DND-41 (cell line): ENCODE data around the gene BORCS5.

Experiments
- ATAC-seq: fragments of 200-7000 bp; cut with Tn5 transposase; 3 replicates; pipeline ENCODE4 v1.9.1; 2021; ENCODE audit warnings: low read depth; ENCODE audit not compliant: insufficient read depth
- DNase-seq: peaks from one replicate; pipeline ENCODE4 v3.0.0-alpha.2; 2020
- H2AFZ ChIP-seq: 2 replicates; pipeline ENCODE4 v1.6.0; 2012; ENCODE audit warnings: low read depth, low read length
- H3K27ac ChIP-seq: 2 replicates; pipeline ENCODE4 v1.5.1; 2012; ENCODE audit warnings: low read length, inconsistent platforms
- H3K27me3 ChIP-seq: fragments of 200-600 bp; sonication (generic); 2 replicates; pipeline ENCODE4 v1.6.0; 2012; ENCODE audit warnings: low read length, mild to moderate bottlenecking, inconsistent platforms; ENCODE audit not compliant: insufficient read depth, poor library complexity
- H3K36me3 ChIP-seq: 2 replicates; pipeline ENCODE4 v1.5.1; 2012; ENCODE audit warnings: low read length, inconsistent platforms; ENCODE audit not compliant: insufficient read depth
- H3K4me1 ChIP-seq: 2 replicates; pipeline ENCODE4 v1.5.1; 2012; ENCODE audit warnings: mild to moderate bottlenecking, low read length; ENCODE audit not compliant: insufficient read depth
- H3K4me2 ChIP-seq: 2 replicates; pipeline ENCODE4 v1.6.0; 2012; ENCODE audit warnings: mild to moderate bottlenecking, moderate library complexity, low read length, inconsistent platforms; ENCODE audit not compliant: insufficient read depth
- H3K4me3 ChIP-seq, 2 experiments: fragments of 200-600 bp in 1 of 2; shearing (Covaris generic) in 1 of 2; 2 replicates each; pipeline ENCODE4 v1.5.1; 2012 to 2016; ENCODE audit warnings: inconsistent platforms in 2 of 2, low read length in 2 of 2, mild to moderate bottlenecking in 2 of 2, low read depth in 1 of 2, moderate library complexity in 1 of 2
- H3K79me2 ChIP-seq: 2 replicates; pipeline ENCODE4 v1.6.0; 2012; ENCODE audit warnings: low read length, inconsistent platforms; ENCODE audit not compliant: insufficient read depth
- H3K9ac ChIP-seq: 2 replicates; pipeline ENCODE4 v1.6.0; 2012; ENCODE audit warnings: low read depth, mild to moderate bottlenecking, inconsistent platforms, low read length, moderate library complexity
- H3K9me3 ChIP-seq: 2 replicates; pipeline ENCODE4 v1.5.1; 2012; ENCODE audit warnings: low read length, moderate library complexity, mild to moderate bottlenecking, inconsistent platforms; ENCODE audit not compliant: insufficient read depth, severe bottlenecking
- H4K20me1 ChIP-seq: 2 replicates; pipeline ENCODE4 v1.6.0; 2012; ENCODE audit warnings: low read length; ENCODE audit not compliant: insufficient read depth
- EZH2 ChIP-seq: IDR thresholded peaks from 3 replicates; pipeline ENCODE4 v1.6.1; 2012; ENCODE audit warnings: borderline replicate concordance, low read depth, mild to moderate bottlenecking, moderate library complexity, low read length, inconsistent platforms; ENCODE audit not compliant: severe bottlenecking
- TF ChIP-seq, protein P1 (sequence below): IDR thresholded peaks from 2 replicates; pipeline ENCODE4 v1.5.1; 2012; ENCODE audit warnings: borderline replicate concordance, low read length, moderate library complexity, mild to moderate bottlenecking; ENCODE audit not compliant: poor library complexity, severe bottlenecking; ENCODE audit errors: extremely low read depth

Gene BORCS5

DNA sequence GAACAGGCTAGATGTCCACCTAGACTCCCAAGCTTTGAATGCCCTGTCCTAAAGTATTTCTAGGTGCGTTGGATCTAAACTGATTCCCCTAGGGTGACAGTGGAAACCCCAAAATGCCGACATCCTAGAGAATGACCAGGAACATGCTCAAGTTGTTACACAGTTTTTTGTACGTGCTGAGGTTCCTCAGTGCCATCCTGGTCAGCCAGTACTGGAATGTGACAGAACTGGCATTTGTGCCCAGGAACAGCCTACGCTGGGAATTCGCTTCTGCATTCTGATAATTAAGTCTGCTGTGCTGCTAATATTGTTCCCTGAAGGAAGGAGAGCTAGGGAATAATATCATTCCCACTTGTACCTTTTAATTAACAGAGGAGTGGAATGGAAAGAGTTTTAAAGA is 40.3 kb downstream of the BORCS5 start:
- H3K9me3 ChIP-seq = no peaks in the 10 kb centered on the region
- H4K20me1 ChIP-seq = no peaks in the 10 kb centered on the region
- DNase-seq (no peak), ATAC-seq (no peak)
- no peak overlapping the region for H3K4me2 ChIP-seq
- no peaks in the 10 kb centered on the region for H3K27me3 ChIP-seq
- H3K9ac ChIP-seq = no peak overlapping the region
- no peak overlapping the region for H2AFZ ChIP-seq
- TF ChIP-seq, protein P1, sequence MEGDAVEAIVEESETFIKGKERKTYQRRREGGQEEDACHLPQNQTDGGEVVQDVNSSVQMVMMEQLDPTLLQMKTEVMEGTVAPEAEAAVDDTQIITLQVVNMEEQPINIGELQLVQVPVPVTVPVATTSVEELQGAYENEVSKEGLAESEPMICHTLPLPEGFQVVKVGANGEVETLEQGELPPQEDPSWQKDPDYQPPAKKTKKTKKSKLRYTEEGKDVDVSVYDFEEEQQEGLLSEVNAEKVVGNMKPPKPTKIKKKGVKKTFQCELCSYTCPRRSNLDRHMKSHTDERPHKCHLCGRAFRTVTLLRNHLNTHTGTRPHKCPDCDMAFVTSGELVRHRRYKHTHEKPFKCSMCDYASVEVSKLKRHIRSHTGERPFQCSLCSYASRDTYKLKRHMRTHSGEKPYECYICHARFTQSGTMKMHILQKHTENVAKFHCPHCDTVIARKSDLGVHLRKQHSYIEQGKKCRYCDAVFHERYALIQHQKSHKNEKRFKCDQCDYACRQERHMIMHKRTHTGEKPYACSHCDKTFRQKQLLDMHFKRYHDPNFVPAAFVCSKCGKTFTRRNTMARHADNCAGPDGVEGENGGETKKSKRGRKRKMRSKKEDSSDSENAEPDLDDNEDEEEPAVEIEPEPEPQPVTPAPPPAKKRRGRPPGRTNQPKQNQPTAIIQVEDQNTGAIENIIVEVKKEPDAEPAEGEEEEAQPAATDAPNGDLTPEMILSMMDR = no peak
- H3K36me3 ChIP-seq = no peaks in the 10 kb centered on the region
- H3K27ac ChIP-seq = no peak overlapping the region
- H3K4me1 ChIP-seq = no peaks in the 10 kb centered on the region
- H3K4me3 ChIP-seq = no peak overlapping the region
- no peaks in the 10 kb centered on the region for H3K79me2 ChIP-seq

DNA sequence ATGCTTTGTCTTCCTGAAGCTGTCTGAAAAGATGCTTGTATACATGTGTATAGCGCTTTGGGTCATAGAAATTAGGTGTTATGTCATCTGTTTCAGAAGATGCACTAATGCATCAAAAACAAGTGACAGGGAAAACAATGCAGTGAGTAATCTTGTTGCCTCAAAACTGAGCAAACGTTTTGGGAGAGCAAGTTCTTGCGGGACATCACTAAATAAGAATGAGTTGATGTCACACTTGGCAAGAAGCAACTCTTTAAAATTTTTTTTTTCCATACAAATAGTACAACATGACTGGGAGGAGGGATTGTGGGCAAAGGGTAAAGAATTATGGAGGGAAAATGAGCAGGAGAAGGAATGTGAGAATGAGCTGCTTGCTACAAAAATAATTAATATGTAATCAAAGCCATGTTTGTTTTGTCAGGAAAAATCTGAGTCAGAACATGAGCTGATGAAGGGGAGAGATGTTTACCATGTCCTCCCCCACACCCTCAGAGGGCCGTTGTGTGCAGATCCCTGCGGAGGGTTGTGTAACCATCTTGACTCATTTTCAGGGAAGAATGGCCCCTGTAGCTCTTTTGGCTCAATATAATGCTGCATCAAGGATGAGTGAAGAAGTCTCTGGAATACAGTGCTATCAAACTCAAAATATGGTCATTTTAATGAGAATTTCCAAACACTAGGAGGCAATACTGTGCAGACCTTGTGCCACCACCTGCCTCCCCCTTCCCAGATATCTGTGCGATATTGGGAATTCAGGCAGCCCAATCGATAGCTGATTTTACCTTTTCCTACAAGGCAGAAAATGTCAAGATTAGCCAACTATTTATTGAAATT is 41.4 kb downstream of the BORCS5 start:
- no peaks in the 10 kb centered on the region for H3K36me3 ChIP-seq
- no peaks in the 10 kb centered on the region for H3K79me2 ChIP-seq
- no peak overlapping the region for H3K4me3 ChIP-seq
- ATAC-seq (no peak), DNase-seq (no peak)
- no peak overlapping the region for H3K9ac ChIP-seq
- H3K9me3 ChIP-seq = no peaks in the 10 kb centered on the region
- H2AFZ ChIP-seq = no peak overlapping the region
- no peak for TF ChIP-seq EZH2
- TF ChIP-seq, protein P1 = no peak
- H3K4me2 ChIP-seq = no peak overlapping the region
- no peaks in the 10 kb centered on the region for H4K20me1 ChIP-seq
- no peaks in the 10 kb centered on the region for H3K27me3 ChIP-seq
- no peak overlapping the region for H3K27ac ChIP-seq
- no peaks in the 10 kb centered on the region for H3K4me1 ChIP-seq

DNA sequence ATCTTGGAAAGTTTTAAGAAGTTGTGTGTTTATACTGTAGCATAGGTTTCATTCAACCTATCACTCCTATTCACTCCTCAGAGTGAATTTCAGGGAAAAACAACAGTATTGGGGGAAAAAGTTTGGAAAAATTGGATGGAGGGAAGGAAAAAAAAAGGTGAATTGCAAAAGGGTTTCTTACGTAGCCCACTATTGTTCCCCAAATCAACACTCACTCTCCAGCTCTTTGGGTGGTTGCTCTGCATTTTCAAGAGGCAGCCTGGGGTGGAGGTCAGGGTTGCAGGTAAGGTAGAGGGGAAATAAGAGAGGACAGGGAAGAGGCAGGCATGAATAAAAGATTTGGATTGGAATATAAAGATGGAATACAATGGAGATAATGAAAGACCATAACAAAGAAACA is 42.3 kb downstream of the BORCS5 start:
- Histone ChIP-seq H3K79me2 (no peaks in the 10 kb centered on the region), H3K36me3 (no peaks in the 10 kb centered on the region), H3K27me3 (no peaks in the 10 kb centered on the region), H3K9me3 (no peaks in the 10 kb centered on the region), H3K4me3 (no peak overlapping the region), H3K4me1 (no peaks in the 10 kb centered on the region), H3K27ac (no peak overlapping the region), H3K9ac (no peak overlapping the region), H2AFZ (no peak overlapping the region), H4K20me1 (no peaks in the 10 kb centered on the region), H3K4me2 (no peak overlapping the region)
- TF ChIP-seq, protein P1 = no peak
- TF ChIP-seq EZH2 = no peak
- ATAC-seq (no peak), DNase-seq (no peak)
